Measurements from ENCODE around the gene BMX. TPM values are rescaled to one million over a fixed set of nuclear protein-coding genes. Genes with fewer than 3 reads are reported as not detected.

Gene BMX
- total and polyA plus RNA-seq, 9 of the 15 experiments (the other 6 are each of a cell fraction or from before 2014, with no cell fraction given) = 0.45 to 4.2 (median 1.8) TPM

GRCh38 chrX:15493118-15493962 lies 7.3 kb upstream of the BMX start, which contains the start of gene PIR (continued):
- TF ChIP-seq REST (IDR thresholded peaks at IDR 0.05; ENCODE audit: borderline replicate concordance) = peak; percentile 26; the same call in 1 of the 2 replicates
- TF ChIP-seq REST (CRISPR knock-in tag; IDR thresholded peaks at IDR 0.05; ENCODE audit: low read depth) = no peak
- no peak for TF ChIP-seq ZBTB34 (CRISPR knock-in tag; IDR thresholded peaks at IDR 0.05)
- peak; percentile 86 for TF ChIP-seq CTCFL (IDR thresholded peaks at IDR 0.05; ENCODE audit: borderline replicate concordance, insufficient read depth, low read depth, low read length, poor library complexity, severe bottlenecking)
- TF ChIP-seq DLX4 (CRISPR knock-in tag; IDR thresholded peaks at IDR 0.05) = no peak
- TF ChIP-seq FOSL1 (tag; conservative IDR thresholded peaks at IDR 0.05) = 0 out of 2 replicates have a peak, but pooled peaks have one; percentile 65
- peak; percentile 98 for TF ChIP-seq NFE2 (IDR thresholded peaks at IDR 0.05; ENCODE audit: low read depth)
- TF ChIP-seq JUND (IDR thresholded peaks at IDR 0.05; ENCODE audit: borderline replicate concordance, low read depth, low read length) = peak; percentile 54; the same call in 1 of the 2 replicates
- no peak; the same call in 1 of the 3 replicates for TF ChIP-seq JUND (tag; IDR thresholded peaks at IDR 0.05; ENCODE audit: borderline replicate concordance, low read depth, low read length)
- TF ChIP-seq C11orf30 (IDR thresholded peaks at IDR 0.05; ENCODE audit: low read depth) = peak; percentile 96
- no peak for TF ChIP-seq BMI1 (IDR thresholded peaks at IDR 0.05; ENCODE audit: low read length)
- TF ChIP-seq ZNF197 (CRISPR knock-in tag; IDR thresholded peaks at IDR 0.05; ENCODE audit: low read depth) = no peak
- no peak for TF ChIP-seq ATF1 (CRISPR knock-in tag; IDR thresholded peaks at IDR 0.05)
- TF ChIP-seq ATF1 (tag; IDR thresholded peaks at IDR 0.05) = peak; percentile 54
- TF ChIP-seq L3MBTL2 (IDR thresholded peaks at IDR 0.05) = peak; percentile 67; the same call in 1 of the 2 replicates
